ENCODE measurements around the gene SMCO1.
A peak's percentile ranks its signal among the peaks of the same experiment; 100 is the strongest.
"Not testable (repeated sequence)": the region's sequence is repeated elsewhere in the genome, so short reads cannot be mapped to it uniquely, and the experiment has no call there.

SMCO1 gene, protein sequence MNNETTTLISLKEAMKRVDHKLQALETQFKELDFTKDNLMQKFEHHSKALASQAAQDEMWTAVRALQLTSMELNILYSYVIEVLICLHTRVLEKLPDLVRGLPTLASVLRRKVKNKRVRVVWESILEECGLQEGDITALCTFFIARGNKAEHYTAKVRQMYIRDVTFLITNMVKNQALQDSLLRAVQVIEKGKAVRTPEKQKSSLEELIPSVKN

DNA sequence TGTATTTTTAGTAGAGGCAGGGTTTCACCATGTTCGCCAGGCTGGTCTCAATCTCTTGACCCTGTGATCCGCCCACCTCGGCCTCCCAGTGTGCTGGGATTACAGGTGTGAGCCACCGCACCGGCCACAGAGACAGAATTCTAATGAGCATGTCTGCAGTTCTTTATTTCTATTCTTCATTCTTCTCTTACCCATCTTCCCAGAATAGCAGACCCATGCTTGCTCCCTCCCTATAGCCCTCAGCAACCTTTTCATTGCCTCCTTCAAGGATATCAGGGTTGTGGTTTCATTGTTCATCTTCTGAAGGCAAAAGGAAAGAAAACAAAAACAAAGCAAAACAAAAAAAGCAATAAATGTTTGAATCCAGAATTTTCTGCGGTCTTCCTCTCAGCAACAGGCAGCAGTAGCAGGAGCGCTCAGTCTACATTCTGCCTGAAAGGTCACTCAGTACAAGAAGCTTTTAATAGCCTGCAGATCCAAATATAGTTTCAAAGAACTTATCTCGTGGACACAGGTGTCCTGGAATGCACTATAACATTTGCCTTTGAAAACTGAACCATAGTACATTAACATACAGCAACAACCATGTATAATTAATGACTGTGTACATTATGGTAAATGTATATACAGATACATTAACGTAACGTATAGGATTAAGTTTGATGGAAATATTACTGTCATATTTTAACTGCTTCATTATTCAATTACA lies at the start of gene SMCO1:
Gene SMCO1 (minus strand): TSS at position 434 of the 709 bp plus-strand sequence. CDS start 137 bp downstream, at position 297.
- no peak for DNase-seq (ENCODE audit: low read depth in 3 of 3)

DNA sequence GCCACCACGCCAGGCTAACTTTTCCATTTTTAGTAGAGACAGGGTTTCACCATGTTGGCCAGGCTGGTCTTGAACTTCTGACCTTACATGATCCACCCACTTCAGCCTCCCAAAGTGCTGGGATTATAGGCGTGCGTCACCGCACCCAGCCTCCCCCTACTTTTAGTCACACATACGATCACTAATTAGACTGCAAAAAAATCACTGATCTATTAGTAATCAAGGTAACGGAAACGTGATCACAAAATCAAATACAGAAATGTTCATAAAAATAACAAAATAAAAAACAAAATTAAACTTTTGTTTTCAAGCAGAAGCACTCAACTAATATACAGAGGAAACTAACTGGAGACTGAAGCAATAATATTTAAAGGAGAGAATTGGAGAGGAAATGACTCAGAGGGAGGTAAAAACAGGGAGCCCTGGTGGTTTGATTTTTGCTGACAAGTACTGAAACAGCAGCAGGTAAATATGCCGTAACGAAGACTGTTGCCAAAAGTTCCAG lies 48.6 kb upstream of the SMCO1 start:
- peak in 1 of 3 donors; percentile 21 for DNase-seq (ENCODE audit: low read depth in 3 of 3)

DNA sequence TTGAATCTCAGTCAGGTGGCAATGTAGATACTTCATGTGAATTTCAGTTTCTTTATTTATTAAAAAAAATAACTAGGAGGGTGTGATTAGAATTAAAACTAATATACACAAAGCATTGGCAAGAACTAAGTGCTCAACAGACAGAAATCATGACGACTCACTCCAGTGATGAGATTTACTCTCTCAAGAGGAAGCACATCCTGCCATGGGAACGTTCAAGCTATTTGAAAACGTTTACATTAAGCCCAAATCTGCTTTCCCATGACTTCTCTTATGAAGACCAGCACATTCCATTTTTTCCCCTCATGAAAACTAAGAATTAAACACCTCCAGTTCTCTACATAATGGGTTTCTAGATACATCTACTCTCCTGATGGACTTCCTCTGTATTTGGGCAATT lies 44.7 kb upstream of the SMCO1 start:
- DNase-seq (ENCODE audit: low read depth in 3 of 3), result no peak

DNA sequence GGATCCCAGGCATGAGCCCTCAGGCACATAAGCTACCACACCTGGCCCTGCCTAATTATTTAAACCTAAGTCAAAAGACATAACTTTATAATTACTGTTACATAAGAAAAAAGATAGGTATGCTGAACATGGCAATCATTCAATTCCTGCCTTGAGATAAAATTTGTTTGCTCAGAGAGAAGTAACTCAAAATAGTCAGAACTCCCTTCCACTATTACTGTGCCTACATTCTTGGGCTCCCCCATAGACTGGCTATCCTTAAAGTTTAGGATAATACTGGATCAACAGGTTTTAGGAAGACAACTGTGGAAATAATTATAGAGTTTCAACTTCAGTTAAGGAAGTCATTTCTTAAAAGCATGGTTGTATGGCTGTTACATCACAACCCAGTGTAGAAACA lies 43.3 kb upstream of the SMCO1 start:
- DNase-seq (ENCODE audit: low read depth in 3 of 3), result no peak

DNA sequence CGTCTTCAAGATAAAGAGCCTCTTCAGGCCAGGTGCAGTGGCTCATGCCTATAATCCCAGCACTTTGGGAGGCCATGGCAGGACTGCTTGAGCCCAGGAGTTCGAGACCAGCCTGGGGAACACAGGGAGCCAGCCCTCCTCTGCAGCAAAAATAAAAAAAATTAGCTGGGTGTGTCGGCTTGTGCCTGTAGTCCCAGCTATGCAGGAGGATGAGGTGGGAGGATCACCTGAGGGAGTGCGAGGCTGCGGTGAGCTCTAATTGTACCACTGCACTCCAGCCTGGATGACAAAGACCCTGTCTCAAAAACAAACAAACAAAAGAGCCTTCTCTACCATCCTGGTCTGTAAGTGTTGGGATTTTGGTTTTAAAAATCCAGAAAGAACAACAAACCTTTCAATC lies 42.1 kb upstream of the SMCO1 start:
- DNase-seq (ENCODE audit: low read depth in 3 of 3), result no peak

DNA sequence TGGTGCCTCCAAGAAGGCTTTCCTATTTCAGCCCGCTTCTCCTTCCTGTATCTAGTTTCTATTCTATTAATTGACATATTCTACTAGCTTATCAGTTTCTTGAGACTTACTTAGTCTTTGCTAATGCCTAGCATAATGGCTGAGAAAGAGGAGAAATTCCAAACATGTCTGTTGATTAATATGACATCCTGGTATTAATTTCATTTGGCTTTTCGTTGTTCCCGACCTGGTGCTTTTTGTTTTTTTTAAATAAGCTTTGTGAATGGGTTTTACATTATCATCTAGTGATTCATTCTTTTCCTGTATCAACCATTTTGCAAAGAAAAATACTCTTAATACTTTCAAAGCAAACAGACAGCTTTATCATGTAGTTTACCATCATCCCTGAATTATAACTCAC lies 40.1 kb upstream of the SMCO1 start:
- DNase-seq (ENCODE audit: low read depth in 3 of 3), result no peak

DNA sequence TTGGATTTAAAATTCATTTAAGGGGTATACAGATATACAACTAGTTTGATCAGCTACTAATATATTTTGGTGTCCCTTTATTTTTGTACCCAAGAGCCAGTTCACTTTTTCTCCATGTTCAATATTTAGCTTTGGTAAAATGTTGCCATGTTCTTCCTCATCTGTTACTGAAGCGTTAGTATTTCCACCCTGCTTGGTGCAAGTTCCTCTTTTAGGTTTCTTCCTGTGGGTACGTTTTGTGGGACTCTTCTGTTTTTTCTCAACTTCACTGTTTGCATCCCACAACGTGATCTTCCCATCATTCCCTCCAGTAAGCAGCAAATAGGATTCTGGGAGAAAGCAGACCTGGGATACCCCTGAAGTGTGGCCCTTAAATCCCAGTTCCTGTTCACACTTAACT lies 39.1 kb upstream of the SMCO1 start:
- DNase-seq (ENCODE audit: low read depth in 3 of 3), result no peak

DNA sequence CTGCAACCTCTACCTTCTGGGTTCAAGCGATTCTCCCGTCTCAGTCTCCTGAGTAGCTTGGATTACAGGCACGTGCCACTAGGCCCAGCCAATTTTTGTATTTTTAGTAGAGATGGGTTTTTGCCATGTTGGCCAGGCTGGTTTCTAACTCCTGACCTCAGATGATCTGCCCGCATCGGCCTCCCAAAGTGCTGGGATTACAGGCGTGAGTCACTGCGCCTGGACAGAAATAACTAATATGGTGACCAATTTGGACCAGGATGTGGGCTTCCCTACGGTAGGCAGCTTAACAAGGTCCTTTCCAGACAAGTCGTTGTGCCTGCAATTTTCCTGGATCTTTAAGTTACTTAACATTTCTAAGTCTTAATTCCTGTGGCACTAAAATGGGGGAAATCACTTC lies 38.4 kb upstream of the SMCO1 start:
- no peak for DNase-seq (ENCODE audit: low read depth in 3 of 3)

DNA sequence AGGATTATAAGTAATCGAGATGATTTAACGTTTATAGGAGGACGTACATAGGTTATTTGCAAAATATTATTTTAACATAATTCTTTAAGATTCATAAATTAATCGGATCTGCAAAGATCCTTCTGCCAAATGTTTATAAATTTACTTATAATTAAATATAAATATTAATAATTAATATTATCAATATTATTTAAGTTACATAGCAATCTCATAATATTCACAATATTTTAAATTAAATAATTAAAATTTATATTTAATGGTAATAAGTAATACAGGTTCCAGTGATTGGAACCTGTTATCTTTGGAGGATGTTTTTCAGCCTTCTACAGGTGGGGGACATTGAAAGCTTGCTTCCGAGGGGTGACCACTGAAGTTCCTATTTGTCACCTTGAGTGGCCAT lies 37.1 kb upstream of the SMCO1 start:
- DNase-seq (ENCODE audit: low read depth in 3 of 3), result no peak

DNA sequence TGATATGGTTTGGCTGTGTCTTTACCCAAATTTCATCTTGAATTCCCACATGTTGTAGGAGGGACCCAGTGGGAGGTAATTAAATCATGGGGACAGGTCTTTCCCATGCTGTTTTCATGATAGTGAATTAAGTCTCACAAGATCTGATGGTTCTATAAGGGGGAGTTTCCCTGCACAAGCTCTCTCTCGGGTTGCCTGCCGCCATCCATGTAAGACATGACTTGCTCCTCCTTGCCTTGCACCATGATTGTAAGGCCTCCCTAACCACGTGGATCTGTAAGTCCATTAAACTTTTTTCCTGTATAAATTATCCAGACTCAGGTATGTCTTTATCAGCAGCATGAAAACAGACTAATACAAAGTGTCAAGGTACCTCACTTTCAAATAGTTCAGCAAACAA lies 35.0 kb upstream of the SMCO1 start:
- not testable (repeated sequence) for DNase-seq (ENCODE audit: low read depth in 3 of 3)

DNA sequence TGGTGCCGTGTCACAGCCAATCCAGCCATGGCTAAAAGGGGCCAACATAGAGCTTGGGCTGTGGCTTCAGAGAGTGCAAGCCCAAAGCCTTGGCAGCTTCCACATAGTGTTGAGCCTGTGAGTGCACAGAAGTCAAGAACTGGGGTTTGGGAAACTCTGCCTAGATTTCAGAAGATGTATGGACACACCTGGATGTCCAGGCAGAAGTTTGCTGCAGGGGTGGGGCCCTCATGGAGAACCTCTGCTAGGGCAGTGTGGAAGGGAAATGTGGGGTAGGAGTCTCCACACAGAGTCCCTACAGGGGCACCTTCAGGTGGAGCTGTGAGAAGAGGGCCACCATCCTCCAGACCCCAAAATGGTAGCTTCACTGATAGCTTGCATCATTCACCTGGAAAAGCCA lies 34.2 kb upstream of the SMCO1 start:
- not testable (repeated sequence) for DNase-seq (ENCODE audit: low read depth in 3 of 3)

DNA sequence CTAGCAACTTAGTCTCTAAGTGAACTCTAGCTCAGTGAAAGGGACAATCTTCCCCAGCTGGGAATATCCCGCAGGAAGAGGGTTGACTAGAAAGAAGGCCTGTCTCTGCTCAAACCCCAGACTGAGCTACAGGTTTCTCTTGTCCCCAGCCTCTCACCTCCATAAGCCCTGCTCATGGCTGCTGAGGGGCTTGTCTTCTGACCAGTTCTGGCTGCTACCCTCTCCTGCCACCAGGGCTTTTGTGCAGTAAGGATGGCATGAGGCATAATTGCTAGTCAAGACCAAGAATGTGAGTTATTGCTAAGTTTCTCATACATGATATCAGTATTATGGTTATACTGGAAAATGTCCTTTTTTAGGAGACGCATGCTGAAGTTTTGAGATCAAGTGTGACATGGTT lies 31.9 kb upstream of the SMCO1 start:
- no peak for DNase-seq (ENCODE audit: low read depth in 3 of 3)

DNA sequence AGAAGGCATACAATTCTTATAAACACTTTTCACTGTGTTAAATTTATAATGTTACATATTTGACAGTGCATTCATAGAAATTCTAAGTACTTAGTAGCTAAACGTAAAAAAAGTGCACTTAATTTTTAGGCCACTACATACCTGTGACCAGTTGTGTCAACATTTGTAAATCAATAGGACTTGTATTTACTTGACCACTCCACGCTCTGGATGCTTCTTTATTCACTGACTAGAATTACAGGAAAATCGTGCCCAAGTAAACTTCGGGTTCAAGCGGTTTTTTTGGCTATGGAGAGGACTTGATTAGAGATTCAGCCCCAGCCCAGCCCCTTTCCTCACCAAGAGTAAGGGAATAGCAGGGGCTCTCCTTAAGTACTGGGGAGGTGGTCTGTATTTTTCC lies 31.4 kb upstream of the SMCO1 start:
- no peak for DNase-seq (ENCODE audit: low read depth in 3 of 3)

DNA sequence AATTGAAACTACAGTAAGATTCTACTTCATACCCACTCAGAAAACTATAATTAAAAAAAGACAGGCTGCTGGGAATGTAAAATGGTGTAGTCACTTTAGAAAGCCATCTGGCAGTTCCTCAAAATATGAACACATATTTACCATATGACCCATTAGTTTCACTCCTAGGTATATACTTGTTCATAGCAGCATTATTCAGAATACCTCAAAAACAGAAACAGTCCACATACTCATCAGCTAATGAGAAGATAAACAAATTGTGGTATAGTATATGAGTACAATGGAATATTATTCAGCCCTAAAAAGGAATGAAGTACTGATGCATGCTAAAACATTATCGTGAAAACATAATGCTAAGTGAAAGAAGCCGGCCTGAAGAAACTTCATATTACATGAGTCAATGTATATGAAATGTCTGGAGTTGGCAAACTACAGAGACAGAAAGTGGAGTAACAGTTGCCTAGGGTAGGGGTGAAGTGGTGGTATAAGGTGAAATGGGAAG lies 29.4 kb upstream of the SMCO1 start:
- DNase-seq (ENCODE audit: low read depth in 3 of 3), result no peak

DNA sequence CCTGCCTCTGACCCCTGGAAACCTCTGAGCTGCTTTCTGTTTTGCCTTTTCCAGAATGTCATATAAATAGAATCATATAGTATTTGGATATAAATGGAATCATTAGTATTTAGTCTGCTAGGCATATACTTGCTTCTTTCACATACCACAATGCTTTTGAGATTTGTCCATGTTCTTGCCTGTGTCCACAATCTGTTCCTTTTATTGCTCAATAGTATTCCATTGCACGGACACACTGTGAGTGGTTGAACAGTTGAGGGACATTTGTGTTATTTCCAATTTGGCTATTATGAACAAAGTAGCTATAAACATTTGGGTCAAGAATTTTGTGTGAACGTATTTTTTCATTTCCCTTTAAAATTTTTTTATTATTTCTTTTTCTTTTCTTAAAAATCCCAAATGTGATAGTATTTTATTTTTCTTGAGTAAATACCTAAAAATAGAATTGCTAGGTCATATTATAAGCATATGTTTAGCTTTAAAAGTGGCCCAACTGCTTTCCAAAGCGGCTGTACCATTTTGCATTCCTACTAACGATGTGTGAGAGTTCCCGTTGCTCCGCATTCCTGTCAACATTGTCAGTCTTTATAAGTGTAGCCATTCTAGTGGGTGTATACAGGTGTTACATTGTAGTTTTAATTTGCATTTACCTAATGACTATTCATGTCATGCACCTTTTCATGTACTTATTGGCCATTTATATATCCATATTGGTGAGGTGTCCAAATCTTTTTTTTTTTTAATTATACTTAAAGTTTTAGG lies 26.7 kb upstream of the SMCO1 start:
- DNase-seq (ENCODE audit: low read depth in 3 of 3), result no peak

DNA sequence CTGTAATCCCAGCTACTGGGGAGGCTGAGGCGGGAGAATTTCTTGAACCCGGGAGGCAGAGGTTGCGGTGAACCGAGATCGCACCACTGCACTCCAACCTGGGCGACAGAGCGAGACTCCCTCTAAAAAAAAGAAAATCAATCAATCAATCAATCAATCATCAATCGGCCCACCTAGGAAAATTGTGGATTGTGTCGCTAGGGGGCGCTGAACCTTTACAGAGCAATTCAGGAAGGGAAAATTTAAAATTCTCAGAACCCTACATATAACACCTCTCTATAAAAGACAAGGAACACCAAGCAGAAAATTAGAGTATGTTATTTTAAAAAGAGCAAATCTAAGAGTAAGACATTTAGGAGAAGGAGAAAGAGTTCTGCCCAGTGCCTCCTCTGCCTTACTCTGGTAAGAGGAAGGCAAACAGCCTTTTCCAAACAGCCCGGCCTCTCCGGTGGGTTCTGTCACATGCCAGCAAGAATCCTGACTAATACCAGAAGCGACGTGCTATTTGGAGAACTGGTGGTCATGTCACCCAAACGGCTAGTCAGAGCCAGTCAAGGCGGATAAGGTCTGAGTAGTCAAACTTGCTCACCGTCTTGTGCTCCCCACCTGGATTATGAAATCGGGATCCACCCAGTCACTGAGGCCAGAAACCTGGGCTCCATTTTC lies 22.3 kb upstream of the SMCO1 start:
- DNase-seq (ENCODE audit: low read depth in 3 of 3), result peak; percentile 29 to 52 (median 48)

DNA sequence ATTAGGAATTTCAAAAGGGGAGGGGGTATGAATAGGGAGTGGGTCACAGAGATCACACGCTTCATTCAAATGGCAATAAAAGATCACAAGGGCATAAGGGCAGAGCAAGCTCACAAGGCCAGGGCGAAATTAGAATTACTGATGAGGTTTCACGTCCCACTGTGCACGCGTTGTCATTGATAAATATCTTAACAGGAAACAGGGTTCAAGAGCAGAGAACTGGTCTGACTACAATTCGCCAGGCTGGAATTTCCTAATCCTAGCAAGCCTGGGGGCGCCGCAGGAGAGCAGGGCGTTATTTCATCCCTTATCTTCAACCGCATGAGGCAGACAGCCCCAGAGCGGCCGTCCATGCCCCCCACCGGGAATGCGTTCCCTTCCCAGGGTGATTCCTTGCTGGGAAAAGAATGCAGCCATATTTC lies 18.1 kb upstream of the SMCO1 start:
- DNase-seq (ENCODE audit: low read depth in 3 of 3), result no peak

DNA sequence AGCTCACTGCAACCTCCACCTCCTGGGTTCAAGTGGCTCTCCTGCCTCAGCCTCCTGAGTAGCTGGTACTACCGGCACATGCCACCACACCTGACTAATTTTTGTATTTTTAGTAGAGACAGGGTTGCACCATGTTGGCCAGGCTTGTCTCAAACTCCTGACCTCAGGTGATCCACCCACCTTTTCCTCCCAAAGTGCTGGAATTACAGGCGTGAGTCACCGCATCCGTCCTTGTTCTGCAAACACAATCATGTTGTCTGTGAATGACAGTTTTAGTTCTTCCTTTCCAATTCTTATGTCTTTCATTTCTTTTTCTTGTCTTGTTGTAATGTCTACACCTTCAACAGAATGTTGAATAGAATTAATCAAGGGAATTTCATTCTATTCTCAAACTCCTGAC lies 16.3 kb upstream of the SMCO1 start:
- no peak for DNase-seq (ENCODE audit: low read depth in 3 of 3)

DNA sequence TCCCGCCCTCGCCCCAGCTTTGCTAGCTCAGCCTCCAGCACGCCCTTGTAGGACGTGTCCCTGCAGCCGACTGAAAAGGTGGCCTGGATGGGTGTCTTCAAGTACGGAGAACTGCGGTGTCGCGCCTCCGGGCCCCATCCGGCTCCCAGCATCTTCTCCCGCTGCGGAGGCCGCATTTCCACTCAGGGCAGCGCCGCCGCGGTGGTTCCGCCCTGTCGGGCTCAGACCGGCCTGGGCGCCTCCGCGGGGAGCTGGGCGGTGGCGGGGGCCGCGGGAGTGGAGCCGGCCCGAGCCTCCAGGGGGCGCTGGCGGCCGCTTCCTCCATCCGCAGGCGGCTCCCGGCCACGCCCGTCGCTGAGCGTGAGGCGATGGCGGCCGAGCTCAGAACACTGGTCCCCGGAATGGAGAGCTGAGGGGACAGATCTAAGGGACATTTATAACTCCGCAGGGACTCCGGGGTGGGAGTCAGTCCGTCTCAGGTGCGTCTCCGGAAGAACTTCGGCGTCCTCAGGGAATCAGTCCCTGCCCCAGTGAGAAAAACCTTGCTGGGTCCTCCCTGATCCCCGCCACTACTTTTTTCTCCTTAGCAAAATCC lies 13.6 kb upstream of the SMCO1 start:
- peak; percentile 74 to 88 (median 78) for DNase-seq (ENCODE audit: low read depth in 3 of 3)

DNA sequence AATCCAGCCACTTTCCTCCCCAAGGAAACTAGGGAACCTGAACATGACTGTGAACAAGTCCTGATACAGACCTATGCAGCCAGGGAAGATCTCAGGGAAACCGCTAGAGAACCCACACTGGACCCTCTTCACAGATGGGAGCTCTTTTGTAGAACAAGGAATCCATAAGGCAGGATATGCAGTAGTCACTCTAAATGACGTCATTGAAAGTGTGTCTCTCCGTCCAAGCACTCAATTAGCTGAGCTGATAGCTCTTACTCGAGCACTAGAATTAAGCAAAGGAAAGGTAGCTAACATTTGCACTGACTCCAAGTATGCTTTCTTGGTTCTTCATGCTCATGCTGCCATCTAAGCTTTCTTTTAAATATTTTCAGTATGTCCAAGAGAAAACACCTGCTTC lies 10.0 kb upstream of the SMCO1 start:
- DNase-seq (ENCODE audit: low read depth in 3 of 3), result no peak

DNA sequence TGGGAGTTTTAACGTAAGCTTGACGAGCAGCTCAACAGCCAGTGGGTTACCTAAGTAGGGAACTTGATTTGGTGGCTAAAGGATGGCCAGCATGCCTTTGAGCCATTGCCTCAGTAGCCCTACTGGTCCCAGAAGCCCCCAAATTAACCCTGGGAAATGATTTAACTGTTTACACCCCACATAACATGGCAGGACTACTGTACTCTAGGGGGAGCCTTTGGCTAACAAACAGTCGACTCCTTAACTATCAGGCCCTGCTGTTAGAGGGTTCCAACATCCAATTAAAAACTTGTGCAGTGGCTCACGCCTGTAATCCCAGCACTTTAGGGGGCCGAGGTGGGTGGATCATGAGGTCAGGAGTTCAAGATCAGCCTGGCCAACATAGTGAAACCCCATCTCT lies 9.4 kb upstream of the SMCO1 start:
- DNase-seq (ENCODE audit: low read depth in 3 of 3), result no peak

DNA sequence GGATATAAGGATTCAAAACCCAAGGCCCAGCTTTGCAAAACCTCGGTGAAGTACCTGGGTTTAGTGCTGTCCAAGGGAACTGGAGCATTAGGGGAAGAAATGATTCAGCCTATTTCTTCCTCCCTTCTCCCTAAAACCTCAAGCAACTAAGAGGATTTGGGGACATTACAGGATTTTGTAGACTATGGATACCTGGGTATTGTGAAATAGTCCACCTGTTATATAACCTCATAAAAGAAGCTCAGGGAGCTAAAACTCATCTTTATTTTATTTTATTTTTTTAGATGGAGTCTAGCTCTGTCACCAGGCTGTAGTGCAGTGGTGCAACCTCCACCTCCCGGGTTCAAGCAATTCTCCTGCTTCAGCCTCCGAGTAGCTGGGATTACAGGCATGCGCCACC lies 8.7 kb upstream of the SMCO1 start:
- DNase-seq (ENCODE audit: low read depth in 3 of 3), result no peak
